ENCODE measurements around the gene PREX1. TPM values are rescaled to one million over a fixed set of nuclear protein-coding genes. Genes with fewer than 3 reads are reported as not detected.

PREX1 gene
- total RNA-seq, 3 donors from 2014 or later = 9.9 to 14.1 (median 13.5) TPM

GRCh38 chr20:48642105-48642880 is 185.5 kb downstream of the PREX1 start:
- ATAC-seq (no peak), DNase-seq (no peak)
- no peak overlapping the region for H3K4me3 ChIP-seq
- no peak for TF ChIP-seq CTCF (IDR thresholded peaks at IDR 0.05)
- intact Hi-C loops (cut with DNase I, micrococcal nuclease) = no loop called here
- no peaks in the 10 kb centered on the region for H3K36me3 ChIP-seq (ENCODE audit: low read depth)
- H3K4me1 ChIP-seq (ENCODE audit: low read depth) = no peaks in the 10 kb centered on the region
- H3K9me3 ChIP-seq = no peaks in the 10 kb centered on the region

GRCh38 chr20:48640871-48641270 is 186.9 kb downstream of the PREX1 start:
- Histone ChIP-seq H3K4me3 (no peak overlapping the region), H3K36me3 (ENCODE audit: low read depth) (no peaks in the 10 kb centered on the region), H3K4me1 (ENCODE audit: low read depth) (no peaks in the 10 kb centered on the region), H3K9me3 (no peaks in the 10 kb centered on the region)
- ATAC-seq (no peak), DNase-seq (no peak)
- TF ChIP-seq CTCF (IDR thresholded peaks at IDR 0.05) = no peak
- intact Hi-C loops (cut with DNase I, micrococcal nuclease) = no loop called here

- no peak for TF ChIP-seq CTCF (IDR thresholded peaks at IDR 0.05)
- H3K4me3 ChIP-seq = no peak overlapping the region
- H3K9me3 ChIP-seq = no peaks in the 10 kb centered on the region
- ATAC-seq (peak; percentile 30), DNase-seq (no peak)
- H3K36me3 ChIP-seq (ENCODE audit: low read depth) = no peaks in the 10 kb centered on the region
- intact Hi-C loops (cut with DNase I, micrococcal nuclease) = no loop called here
- H3K4me1 ChIP-seq (ENCODE audit: low read depth) = no peaks in the 10 kb centered on the region
Measured at GRCh38 chr20:48639899-48640298, 187.9 kb downstream of the PREX1 start.

- ATAC-seq (no peak), DNase-seq (no peak)
- H3K36me3 ChIP-seq (ENCODE audit: low read depth) = no peaks in the 10 kb centered on the region
- TF ChIP-seq CTCF (IDR thresholded peaks at IDR 0.05) = no peak
- H3K4me1 ChIP-seq (ENCODE audit: low read depth) = no peaks in the 10 kb centered on the region
- no peak overlapping the region for H3K4me3 ChIP-seq
- H3K9me3 ChIP-seq = no peaks in the 10 kb centered on the region
- intact Hi-C loops (cut with DNase I, micrococcal nuclease) = no loop called here
Measured at GRCh38 chr20:48638546-48638945, 189.3 kb downstream of the PREX1 start.

- H3K9me3 ChIP-seq = no peaks in the 10 kb centered on the region
- intact Hi-C loops (cut with DNase I, micrococcal nuclease) = no loop called here
- H3K4me3 ChIP-seq = no peak overlapping the region
- ATAC-seq = no peak
- H3K4me1 ChIP-seq (ENCODE audit: low read depth) = no peaks in the 10 kb centered on the region
- no peak for TF ChIP-seq CTCF (IDR thresholded peaks at IDR 0.05)
- no peaks in the 10 kb centered on the region for H3K36me3 ChIP-seq (ENCODE audit: low read depth)
- DNase-seq = peak in 1 of 3 donors; percentile 13
Measured at GRCh38 chr20:48637461-48637860, 190.3 kb downstream of the PREX1 start.

All from mucosa of descending colon (tissue), 3 donors.